ENCODE measurements around the gene FBXO21. TPM values are rescaled to one million over a fixed set of nuclear protein-coding genes. Genes with fewer than 3 reads are reported as not detected.
"Not testable (repeated sequence)": the region's sequence is repeated elsewhere in the genome, so short reads cannot be mapped to it uniquely, and the experiment has no call there.

FBXO21 gene
- total RNA-seq, 1 donor from 2014 or later: 42.4 TPM

DNA sequence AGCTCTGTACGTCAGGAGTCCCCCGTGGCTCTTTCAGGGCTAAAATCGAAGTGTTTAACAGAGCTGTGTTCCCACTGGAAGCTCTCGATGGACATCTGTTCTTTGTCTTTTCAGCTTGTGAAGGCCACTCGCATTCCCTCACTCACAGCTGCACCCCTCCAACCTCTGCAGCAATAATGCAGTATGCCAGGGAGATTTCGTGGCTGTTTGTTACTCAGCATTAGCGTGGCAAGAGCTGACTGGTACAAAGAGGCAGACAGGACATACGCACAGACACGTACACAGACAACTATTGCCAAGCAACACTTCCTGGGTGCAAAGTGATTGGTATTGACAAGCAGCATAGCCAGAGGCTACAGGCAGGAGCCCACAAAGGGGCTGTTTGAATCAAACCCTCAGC is 11.8 kb upstream of the FBXO21 start:
- DNase-seq (ENCODE audit: low spot score): no peak

DNA sequence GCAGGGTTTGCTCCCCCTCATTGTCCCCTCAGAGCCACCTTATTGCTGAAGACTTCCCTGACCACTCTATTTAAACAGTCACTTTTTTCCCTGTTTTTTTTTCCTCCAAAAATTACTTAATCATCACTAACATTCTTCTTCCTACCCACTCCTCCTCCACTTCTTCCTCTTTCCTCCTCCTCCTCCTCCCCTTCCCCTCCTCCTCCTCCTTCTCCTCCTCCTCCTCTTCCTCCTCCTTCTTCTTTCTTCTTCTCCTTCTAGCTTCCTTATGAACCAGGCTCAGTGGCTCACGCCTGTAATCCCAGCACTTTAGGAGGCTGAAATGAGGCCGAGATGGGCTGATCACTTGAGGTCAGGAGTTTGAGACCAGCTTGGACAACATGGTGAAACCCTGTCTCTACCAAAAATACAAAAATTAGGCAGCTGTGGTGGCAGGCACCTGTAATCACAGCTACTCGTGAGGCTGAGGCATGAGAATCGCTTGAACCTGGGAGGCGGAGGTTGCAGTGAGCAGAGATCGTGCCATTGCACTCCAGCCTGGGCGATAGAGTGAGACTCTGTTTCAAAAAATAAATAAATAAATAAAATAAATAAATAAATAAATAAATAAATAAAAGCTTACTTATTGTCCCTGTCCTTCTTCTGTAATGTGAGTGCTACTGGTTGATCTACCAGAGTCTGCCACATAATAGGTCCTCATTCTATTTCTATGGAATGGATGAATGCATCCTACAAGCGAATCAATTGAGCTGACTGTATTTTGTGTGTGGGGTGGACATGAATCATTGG is 9.9 kb upstream of the FBXO21 start:
- not testable (repeated sequence) for DNase-seq (ENCODE audit: low spot score)

DNA sequence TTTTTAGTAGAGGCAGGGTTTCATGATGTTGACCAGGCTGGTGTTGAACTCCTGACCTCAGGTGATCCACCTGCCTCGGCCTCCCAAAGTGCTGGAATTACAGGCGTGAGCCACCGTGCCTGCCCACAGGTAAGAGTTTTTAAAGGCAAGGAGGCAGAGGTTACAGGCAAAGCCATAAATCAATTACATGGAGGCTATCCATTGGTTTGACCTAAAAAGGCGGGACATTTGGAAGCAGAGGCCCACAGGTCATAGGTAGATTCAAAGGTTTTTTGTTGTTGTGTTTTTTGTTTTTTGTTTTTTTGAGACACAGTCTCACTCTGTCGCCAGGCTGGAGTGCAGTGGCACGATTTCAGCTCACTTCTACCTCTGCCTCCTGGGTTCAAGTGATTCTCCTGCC is 6.1 kb upstream of the FBXO21 start:
- DNase-seq (ENCODE audit: low spot score): not testable (repeated sequence)

DNA sequence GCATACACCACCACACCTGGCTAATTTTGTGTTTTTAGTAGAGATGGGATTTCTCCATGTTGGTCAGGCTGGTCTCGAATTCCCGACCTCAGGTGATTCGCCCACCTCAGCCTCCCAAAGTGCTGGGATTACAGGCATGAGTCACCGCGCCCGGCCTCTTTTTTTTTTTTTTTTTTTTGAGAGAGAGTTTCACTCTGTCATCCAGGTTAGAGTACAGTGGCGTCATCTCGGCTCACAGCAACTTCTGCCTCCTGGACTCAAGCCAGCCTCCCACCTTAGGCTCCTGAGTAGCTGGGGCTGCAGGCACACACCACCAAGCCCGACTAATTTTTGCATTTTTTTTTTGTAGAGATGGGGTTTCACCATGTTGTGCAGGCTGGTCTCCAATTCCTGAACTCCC is 4.8 kb upstream of the FBXO21 start:
- not testable (repeated sequence) for DNase-seq (ENCODE audit: low spot score)

DNA sequence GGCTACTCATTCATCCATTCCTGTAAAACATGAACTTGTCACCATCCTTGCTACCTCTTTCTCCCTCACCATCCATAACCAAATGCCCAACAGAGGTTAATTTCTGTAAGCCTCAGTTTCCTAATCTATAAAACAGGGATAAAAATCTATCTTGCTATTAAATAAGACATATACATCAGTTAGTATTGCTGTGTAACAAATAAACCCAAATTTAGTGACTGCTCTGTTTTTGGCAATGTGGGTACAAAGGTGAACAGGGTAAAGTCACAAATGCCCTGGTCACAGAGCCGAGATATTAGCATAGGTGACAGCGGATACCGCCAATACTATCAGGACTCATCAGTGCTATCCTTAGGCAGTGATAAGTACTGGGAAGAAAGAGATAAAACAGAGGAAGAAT is 3.6 kb upstream of the FBXO21 start:
- no peak for DNase-seq (ENCODE audit: low spot score)

DNA sequence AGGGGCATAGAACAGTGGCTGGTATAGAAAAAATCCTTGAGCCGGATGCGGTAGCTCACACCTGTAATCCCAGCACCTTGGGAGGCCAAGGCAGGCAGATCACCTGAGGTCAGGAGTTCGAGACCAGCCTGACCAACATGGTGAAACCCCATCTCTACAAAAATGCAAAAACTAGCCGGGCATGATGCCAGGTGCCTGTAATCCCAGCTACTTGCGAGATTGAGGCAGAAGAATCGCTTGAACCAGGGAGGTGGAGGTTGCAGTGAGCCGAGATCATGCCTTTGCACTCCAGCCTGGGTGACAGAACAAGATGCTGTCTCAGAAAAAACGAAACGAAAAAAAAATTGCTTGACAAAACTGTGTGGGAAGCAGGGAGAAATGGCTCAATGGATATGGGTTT is 2.3 kb upstream of the FBXO21 start:
- DNase-seq (ENCODE audit: low spot score): not testable (repeated sequence)

DNA sequence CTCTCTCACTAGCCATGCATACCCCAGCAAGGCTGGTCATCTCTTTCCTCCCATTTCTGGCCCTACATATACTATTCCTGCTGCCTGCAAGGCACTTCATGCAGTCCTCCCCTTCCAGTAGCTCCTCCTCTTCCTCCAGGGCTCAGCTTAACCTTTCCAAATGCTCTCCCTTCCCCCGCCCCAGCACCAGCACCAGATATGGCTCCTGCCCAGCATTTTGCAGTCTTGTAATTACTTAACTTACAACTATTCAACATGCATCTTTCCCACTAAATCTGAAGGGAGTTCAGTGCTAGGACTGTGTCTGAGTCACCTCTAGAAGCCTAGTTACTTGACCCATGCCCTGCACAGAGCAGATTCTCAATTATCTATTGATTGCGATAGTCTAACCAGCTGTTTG is 1.8 kb upstream of the FBXO21 start:
- DNase-seq (ENCODE audit: low spot score): no peak

DNA sequence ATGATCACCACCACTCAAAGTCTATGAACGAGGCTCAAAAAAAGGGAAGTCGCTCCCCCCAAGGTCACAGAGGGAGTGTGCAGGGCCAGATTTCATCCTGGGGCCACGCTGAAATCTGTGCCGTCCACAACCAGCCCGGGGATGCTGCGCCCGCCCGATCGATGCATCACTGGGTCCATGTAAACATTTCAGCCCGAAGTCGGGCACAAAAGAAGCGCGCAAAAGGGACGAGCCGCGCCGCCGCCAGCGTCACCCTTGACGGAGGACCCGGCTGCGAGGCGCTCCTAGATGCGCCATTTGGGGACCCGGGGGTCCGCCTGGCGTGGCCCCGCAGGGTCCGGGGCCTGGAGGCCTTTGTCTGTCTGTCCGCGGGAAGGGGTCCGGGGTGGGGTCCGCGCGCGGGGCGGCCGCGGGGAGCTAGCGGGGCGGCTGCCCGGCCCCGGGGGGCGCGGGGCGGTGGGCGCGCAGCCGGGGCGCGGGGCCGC is 503 bp downstream of the FBXO21 start:
- DNase-seq (ENCODE audit: low spot score): peak; percentile 36

DNA sequence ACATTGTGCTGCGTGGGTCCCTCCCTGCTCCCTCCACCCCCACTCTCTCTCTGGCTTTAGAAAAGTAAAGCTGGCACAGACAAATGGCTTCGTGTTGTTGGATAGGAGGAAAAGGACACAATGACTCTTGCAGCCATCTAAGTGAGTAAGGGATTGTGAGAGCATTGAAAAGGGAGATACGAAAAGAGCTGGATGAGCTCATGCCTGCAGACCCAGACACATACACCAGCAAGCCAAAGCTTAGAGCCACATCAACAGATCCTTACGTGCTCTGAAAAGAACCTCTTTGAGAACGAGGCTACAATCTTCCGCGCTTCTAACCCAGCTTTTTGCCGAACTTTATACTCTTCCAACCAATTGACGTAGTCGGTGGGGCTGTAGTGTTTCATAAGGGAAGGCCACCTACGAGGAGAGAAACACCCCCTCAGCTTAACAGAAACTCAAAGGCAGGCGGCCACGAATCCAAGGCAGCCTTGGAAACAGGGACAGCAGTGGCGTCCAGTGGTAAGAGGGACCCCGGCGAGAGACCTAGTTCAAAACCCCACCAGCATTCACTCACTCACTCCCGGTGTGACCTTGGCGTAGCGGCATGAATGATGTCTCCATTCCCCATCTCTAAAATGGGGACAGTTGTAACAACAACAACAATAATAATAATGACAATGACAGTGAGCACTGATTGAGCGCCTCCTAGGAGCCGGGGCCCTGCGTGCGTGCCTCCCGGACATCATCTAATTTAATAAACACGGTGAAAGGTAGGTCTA is 1.1 kb downstream of the FBXO21 start:
- peak; percentile 86 for DNase-seq (ENCODE audit: low spot score)

DNA sequence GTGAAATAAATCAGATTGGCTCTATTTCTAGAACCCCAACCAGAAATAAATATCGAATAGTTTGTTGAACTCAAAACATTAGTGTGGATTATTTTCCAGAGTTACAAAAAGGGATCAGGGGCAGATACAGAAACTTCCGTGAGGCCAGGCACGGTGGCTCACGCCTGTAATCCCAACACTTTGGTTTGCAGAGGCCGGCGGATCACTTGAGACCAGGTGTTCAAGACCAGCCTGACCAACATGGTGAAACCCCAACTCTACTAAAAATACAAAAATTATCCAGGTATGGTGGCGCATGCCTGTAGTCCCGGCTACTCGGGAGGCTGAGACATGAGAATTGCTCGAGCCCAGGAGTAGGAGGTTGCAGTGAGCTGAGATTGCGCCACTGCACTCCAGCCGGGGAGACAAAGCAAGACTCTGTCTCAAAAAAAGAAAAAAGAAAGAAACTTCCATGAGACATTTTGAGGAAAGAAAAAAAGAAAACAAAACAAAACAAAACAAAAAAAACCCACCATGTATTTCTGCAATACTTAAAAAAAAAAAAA is 2.1 kb downstream of the FBXO21 start:
- no peak for DNase-seq (ENCODE audit: low spot score)

DNA sequence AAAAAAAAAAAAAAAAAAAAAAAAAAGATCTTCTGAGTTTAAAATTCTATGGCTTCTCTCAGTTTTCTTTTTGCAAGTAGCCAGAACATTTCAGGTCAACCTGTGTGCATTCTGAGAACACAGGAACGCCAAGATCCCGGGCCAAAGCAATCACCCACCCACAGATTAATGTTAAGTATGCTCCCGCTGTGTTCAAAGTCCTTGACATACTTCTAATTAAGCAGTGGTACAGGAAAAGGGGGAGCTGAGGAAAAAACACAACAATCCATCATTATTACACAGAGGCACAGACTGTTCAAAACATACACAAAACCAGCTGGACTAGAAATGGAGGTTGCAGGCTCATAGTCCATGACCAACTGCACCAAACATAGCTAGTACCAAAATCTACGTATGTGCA is 2.8 kb downstream of the FBXO21 start:
- no peak for DNase-seq (ENCODE audit: low spot score)

DNA sequence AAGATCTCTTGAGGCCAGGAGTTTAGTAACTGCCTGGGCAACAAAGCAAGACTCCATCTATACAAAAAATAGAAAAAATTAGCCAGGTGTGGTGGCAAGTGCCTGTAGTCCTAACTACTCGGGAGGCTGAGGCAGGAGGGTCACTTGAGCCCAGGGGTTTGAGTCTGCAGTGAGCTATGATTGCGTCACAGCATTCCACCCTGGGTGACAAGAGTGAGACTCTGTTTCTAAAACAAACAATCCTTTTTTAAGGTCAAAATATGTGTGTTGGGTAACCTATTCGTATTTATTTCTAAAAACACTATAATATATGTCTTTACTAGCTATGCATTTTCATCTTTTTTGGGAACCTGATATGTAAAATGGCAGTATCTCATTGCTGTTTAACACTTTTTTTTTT is 7.4 kb downstream of the FBXO21 start:
- no peak for DNase-seq (ENCODE audit: low spot score)

DNA sequence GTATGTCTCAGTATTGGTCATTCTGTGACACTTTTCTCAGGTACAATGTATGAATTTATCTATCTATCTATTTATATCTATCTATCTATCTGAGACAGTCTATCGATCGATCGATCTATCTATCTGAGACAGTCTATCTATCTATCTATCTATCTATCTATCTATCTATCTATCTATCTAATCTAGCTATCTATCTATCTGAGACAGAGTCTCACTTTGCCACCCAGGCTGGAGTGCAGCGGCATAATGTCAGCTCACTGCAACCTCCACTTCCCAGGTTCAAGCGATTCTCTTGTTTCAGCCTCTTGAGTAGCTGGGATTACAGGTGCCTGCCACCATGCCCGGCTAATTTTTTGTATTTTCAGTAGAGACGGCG is 8.8 kb downstream of the FBXO21 start:
- DNase-seq (ENCODE audit: low spot score): not testable (repeated sequence)

DNA sequence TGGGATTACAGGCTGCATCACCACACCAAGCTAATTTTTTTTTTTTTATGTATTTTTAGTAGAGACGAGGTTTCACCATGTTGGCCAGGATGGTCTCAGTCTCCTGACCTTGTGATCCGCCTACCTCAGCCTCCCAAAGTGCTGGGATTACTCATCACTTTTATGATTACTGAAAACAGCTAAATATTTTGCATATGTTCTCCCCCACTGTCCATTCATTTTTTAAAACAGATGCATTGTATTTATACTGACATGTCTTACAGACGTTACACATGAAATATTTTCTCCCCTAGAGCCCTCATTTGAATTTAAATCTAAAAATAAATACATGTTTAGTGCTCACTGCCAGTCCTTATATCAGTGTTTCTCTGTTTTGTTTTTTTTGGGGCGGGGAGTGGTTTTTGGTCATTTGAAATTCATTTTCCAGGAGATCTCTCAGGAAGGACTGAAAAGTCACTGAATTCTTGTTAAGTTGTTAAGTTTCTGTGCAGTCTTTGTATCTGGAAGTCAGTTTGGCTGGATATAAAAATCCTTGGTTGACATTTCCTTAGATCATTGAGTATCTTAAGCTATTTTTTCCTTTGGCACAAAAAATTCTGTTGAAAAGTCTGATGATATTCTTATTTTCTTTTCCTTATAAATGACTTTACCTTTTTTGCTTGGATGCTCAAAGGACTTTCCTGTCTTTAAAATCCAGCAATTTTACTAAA is 9.4 kb downstream of the FBXO21 start:
- DNase-seq (ENCODE audit: low spot score): no peak

DNA sequence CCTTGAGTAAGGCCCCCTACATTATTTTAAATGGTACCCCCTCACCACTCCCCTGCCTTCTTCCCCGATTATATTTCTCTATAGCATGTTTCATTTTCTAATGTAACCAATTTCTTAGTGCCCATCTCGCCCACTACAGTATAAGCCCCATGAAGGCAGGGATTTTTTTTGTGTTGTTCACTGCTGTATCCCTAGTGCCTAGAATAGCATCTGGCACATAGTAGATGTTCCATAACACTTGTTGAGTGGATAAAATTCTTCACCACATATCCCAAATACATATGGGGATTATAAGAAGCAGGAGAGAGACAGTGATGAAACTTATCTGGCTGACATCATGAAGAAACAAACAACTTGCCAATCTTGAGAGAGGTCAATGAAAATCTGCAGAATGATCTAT is 11.5 kb downstream of the FBXO21 start:
- DNase-seq (ENCODE audit: low spot score): no peak

DNA sequence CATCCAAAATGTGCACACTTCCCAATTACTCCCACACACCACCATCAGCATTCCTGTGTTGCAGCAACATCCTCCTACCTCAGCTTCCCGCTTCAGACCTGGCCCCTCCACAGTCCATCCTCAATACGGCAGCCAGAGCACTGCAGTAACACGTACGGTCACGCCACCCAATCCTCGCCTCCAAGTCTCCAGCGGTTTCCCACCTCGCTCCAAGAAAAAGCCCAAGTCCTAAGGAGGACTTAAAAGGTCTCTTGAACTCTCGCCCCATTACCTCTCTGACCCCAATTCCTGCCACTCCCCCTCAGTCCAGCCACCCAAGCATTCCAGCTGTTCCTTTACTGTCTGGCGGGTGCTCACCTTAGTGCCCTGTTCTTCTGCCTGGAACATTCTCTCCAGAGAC is 12.0 kb downstream of the FBXO21 start:
- DNase-seq (ENCODE audit: low spot score): no peak

DNA sequence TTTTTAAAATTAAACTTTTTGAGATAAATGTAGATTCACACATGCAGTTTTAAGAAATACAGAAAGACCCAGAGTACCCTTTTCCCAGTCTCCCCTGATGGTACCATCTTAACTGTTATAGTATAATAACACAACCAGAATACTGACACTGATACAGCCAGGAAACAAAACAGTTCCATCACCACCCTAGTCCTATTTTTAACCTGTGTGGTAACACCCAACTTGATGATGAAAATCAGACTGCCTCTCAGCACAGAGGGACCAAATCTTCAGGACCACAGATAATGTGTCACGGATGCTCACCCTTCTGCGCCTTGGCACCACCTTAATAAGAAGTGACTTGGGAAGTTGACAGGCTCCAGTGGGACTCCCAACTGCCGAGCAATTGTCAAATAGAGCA is 18.1 kb downstream of the FBXO21 start:
- no peak for DNase-seq (ENCODE audit: low spot score)

DNA sequence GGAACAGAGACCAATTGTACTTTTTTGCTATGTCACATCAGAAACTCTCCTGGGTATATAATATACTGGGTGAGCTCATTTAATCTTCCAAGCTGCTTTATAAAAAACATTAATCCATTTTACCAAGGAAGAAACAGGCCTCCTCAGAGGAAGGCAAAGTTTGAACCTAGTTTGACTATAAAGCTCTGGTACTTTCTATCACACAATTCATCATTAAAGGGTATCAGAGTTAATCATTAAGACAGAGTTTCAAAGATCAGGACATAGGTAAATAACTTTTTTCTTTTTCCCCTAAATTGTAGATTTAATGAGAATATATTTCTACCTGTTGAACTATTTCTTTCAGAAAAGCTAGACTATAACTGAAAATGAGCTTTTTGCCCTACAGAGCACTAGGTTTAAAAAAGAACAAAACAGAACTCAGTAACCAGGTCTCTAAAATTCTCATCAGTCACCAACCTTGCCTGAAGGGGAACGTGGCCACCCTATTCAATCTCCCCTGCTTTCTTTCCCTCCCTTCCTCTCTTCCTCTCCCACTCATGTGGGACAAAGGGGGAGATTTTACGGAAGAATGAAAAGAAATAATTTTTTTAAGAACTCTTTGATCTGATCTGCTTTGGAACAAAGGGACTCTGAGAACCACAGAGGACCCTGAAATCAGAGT is 18.6 kb downstream of the FBXO21 start:
- no peak for DNase-seq (ENCODE audit: low spot score)

DNA sequence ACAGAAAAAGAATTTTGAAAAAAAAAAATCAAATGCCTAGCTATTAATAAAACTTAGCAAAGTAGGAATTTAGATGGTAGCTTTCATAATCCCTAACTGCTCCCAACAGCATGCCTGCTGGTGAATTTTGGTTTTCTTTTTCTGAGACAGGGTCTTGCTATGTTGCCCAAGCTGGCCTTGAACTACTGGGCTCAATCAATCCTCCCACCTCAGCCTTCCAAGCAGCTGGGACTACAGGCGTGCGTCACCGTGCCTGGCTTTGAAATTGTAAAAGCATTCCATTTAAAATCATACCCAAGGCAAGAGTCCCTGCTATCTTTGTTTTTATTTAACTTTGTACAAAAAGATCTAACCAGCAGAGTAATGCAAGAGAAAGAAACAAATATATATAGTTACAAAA is 20.7 kb downstream of the FBXO21 start:
- DNase-seq (ENCODE audit: low spot score): no peak

DNA sequence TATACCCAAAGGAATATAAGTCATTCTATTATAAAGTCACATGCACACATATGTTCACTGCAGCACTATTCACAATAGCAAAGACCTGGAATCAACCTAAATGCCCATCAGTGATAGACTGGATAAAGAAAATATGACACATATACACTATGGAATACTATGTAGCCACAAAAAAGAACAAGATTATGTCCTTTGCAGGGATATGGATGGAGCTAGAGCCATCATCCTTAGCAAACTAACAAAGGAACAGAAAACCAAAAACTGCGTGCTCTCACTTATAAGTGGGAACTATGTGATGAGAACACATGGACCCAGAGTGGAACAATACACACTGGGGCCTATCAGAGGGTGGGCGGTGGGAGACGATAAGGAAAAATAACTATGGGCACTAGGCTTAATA is 21.3 kb downstream of the FBXO21 start:
- no peak for DNase-seq (ENCODE audit: low spot score)

DNA sequence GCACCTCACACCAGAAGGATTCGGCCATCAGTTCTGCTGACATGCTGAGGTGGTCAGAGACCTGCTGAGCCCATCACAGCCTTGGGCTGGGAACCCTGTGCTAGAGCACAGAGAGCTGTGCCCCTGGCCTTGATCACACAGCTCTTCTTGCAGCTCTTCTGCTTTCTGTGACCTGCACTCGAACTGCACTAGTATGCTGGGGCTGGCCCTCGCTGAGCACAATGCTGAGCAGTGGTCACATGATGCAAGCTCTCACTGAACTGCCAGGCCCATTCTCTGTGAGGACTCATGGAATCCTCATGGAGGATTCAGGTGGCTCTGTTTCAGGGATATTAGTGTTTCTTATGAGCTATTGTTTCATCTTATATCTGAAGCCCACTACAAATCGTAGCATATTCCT is 22.5 kb downstream of the FBXO21 start:
- DNase-seq (ENCODE audit: low spot score): no peak

DNA sequence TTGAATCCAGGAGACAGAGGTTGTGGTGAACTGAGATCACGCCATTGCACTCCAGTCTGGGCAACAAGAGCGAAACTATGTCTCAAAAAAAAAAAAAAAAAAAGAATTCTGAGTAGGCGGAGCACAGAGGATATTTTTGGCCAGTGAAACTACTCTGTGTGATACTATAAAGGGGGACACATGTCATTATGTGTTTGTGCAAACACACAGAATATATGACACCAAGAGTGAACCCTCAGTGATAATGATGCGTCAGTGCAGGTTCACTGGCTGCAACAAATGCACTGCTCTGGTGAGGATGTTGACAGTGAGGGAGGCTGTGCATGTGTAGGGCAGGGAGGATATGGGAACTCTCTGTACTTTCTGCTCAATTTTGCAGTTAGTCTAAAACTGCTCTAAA is 24.2 kb downstream of the FBXO21 start:
- DNase-seq (ENCODE audit: low spot score): no peak

All from umbilical cord (tissue), 2 donors.